ENCODE results near the gene CCDC85B. TPM values are rescaled to one million over a fixed set of nuclear protein-coding genes. Genes with fewer than 3 reads are reported as not detected.

Gene CCDC85B
- total and polyA plus RNA-seq, 2 of the 13 experiments (the other 11 are each of a cell fraction or from before 2014, with no cell fraction given): 8.2 to 19.5 TPM

GRCh38 chr11:65860278-65861164 is 30.0 kb upstream of the CCDC85B start, which contains the start of gene MUS81 (continued):
- TF ChIP-seq ZNF782 (CRISPR knock-in tag; IDR thresholded peaks at IDR 0.05; ENCODE audit: borderline replicate concordance): no peak
- TF ChIP-seq ZNF781 (CRISPR knock-in tag; IDR thresholded peaks at IDR 0.05; ENCODE audit: borderline replicate concordance, not compliant biosample characterization): peak; percentile 35
- no peak for TF ChIP-seq TOPORS (CRISPR knock-in tag; IDR thresholded peaks at IDR 0.05)
- no peak for TF ChIP-seq MXD4 (CRISPR knock-in tag; IDR thresholded peaks at IDR 0.05)
- TF ChIP-seq ZKSCAN5 (CRISPR knock-in tag; IDR thresholded peaks at IDR 0.05): no peak
- no peak for TF ChIP-seq ZBTB3 (CRISPR knock-in tag; IDR thresholded peaks at IDR 0.05; ENCODE audit: borderline replicate concordance, low read depth)
- no peak for TF ChIP-seq TOE1 (CRISPR knock-in tag; IDR thresholded peaks at IDR 0.05)
- TF ChIP-seq ZNF512B (CRISPR knock-in tag; IDR thresholded peaks at IDR 0.05; ENCODE audit: borderline replicate concordance): no peak
- no peak for TF ChIP-seq PAX8 (CRISPR knock-in tag; IDR thresholded peaks at IDR 0.05; ENCODE audit: borderline replicate concordance)
- TF ChIP-seq ZBTB14 (CRISPR knock-in tag; IDR thresholded peaks at IDR 0.05): no peak
- no peak for TF ChIP-seq ZNF34 (CRISPR knock-in tag; IDR thresholded peaks at IDR 0.05; ENCODE audit: borderline replicate concordance)
- TF ChIP-seq KIAA2018 (CRISPR knock-in tag; IDR thresholded peaks at IDR 0.05; ENCODE audit: borderline replicate concordance): no peak
- TF ChIP-seq ZBTB2 (CRISPR knock-in tag; IDR thresholded peaks at IDR 0.05; ENCODE audit: low read depth): peak; percentile 85
- TF ChIP-seq MTF1 (CRISPR knock-in tag; IDR thresholded peaks at IDR 0.05): no peak

Data from HepG2 (cell line).